Activated CD8-positive, alpha-beta memory T cell treated with anti-CD3 and anti-CD28 coated beads, Interleukin-2, amount 50 U/mL, for 1 hour (primary cell): ENCODE measurements around the gene TAS2R7.
"Not testable (repeated sequence)": the region's sequence is repeated elsewhere in the genome, so short reads cannot be mapped to it uniquely, and the experiment has no call there.

ENCODE experiments used
- DNase-seq: peaks from one replicate; pipeline ENCODE4 v3.0.0-alpha.2; 2020; ENCODE audit errors: extremely low read depth

Gene TAS2R7

GRCh38 chr12:10802587-10802986 lies at the start of gene TAS2R7:
Gene TAS2R7 (minus strand): TSS chr12:10802627. CDS start chr12:10802570, 57 bp downstream.
- no peak for DNase-seq

DNA sequence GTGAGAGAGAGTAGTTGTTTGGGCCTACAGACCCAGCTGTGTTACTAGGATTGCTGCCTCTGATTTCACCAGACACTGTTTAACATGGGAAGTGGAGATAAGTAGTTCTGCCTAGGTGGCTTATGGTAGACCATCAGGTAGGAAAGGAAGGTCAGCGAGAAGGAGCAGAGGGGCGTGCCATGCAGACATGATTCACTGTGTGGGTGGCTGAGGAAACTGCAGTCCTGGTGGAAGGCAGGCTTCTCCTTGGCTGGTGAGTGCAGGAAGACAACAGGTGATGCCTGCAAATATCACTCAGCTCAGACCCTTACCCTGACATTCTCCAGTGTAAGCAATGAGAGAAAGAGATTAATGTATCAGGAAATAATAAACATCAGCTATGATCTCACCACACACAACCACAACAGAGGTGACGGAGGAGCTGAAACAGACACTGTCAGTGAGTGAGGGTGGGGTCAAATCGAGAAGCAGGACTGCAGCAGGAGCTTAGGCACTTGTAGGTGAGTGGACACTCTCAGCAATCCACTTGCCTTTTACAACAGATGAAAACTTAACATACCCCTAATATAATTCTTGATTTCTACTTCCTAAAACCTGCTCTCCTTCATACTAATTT lies 48.9 kb upstream of the TAS2R7 start:
- no peak for DNase-seq

GRCh38 chr12:10849425-10849878 lies 47.0 kb upstream of the TAS2R7 start, which contains the start of gene PRR4:
Gene PRR4 (minus strand): TSS chr12:10849475. CDS start chr12:10849437, 38 bp downstream.
- no peak for DNase-seq

DNA sequence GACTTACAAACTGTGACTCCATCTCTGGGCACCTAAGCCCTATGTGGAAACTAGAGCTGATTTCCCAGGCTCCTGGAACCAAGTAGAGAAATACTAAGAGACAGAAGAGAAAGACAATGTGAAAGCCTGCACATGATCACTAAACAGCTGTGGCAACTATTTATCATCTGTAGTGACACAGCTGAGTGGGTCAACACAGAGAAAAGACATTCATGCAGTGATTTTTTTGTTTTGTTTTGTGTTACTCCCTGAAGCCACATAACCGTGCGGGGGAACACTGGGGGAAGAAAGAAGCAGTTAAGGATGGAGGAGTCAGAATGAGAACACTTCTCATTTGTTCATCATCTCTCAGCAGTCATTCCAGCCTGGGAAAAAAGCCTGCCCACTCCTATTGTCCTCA lies 45.3 kb upstream of the TAS2R7 start:
- no peak for DNase-seq

DNA sequence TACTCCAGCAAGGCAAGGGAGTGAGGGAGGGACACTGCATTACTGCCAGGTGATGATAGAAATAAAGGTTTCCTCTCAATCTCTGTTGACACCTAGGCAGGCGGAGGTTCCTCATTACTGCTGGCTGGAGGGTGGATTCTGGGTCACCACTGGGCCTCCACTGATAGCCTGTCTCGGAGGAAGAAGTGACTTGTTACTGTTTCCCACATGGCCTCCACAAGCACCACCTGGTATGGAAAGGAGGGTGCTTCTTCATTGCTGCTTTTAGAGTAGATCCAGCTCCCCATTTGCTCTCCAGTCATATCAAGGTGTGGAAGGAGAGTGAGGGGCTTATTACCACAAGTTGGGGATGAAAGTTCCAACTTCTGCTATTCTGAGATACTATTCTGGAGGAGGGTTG lies 40.4 kb upstream of the TAS2R7 start:
- DNase-seq: no peak

DNA sequence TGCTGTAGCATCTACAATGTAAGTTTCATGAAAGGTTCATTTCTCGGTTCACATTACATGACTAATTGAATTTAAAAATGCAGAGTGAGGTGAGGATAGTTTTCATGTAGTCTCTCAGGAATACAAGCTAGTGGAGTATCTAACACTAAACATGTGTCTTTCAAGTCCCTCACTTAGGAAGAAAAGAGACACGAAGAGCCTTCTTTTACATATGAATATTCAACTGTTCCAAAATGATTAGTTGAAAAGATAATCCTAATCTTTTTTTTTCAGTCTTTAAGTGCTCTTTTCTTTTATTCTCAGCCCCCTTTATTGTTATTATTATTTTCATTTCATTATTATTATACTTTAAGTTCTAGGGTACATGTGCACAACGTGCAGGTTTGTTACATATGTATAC lies 36.0 kb upstream of the TAS2R7 start:
- DNase-seq: no peak

GRCh38 chr12:10829994-10830393 lies 27.6 kb upstream of the TAS2R7 start:
- no peak for DNase-seq

GRCh38 chr12:10826258-10826657 lies 23.8 kb upstream of the TAS2R7 start, which contains the start of gene TAS2R10:
Gene TAS2R10 (minus strand): TSS chr12:10826358. CDS start chr12:10826269, 89 bp downstream.
- DNase-seq: no peak

- DNase-seq: no peak
These were observed 22.5 kb upstream of the TAS2R7 start for GRCh38 chr12:10824957-10825356.

DNA sequence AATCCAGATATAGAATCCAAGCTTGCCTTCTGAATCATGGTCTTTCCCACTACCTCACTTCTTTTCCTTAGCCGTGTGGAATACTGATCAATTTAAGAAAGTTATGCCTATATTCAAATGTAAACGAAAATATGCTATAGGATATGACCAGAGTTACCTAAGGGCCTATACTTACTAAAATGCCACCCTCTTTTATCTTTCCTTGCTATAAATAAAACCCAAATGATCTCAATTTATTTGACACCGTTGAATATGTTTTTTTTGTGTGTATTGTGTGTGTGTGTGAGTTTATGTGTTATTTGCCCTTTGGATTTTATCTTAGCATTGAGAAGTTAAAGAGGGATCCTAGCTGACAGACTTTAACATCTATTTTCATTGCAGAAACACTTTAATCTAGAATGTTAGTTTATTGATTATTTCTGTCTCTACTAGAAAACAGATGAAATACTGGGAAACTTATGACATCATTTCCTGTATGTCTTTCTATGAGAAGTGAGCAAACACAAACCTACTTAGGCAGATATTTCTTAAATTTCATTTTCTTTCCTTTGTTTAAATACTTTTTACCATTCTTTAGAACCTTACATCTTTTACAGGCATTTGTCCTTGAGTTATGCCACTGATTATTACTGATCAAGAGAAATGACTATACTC lies 9.6 kb upstream of the TAS2R7 start:
- DNase-seq: no peak

DNA sequence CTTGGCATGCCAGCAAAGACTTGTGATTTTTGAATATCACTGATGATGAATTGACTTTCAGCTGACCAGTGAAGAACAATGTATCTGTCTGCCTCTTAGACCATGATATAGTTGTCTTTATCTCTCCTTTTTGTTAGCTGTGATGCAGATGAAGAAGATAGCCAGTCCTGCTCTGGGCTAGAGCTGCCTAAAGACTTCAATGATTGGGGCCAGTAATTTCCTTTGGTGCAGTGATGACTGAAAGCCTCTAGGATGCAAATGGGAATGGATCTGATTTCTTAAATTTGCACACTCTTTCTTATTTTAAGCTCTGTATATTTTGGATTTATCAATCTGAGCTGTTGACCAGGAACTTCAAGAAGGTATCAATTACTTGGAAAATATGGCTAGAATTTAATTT lies 7.6 kb upstream of the TAS2R7 start, which contains the start of gene TAS2R9:
TAS2R9 (minus strand) TSS at position 101 of the 400 bp plus-strand sequence; CDS start at position 8, 93 bp downstream.
- DNase-seq: no peak

DNA sequence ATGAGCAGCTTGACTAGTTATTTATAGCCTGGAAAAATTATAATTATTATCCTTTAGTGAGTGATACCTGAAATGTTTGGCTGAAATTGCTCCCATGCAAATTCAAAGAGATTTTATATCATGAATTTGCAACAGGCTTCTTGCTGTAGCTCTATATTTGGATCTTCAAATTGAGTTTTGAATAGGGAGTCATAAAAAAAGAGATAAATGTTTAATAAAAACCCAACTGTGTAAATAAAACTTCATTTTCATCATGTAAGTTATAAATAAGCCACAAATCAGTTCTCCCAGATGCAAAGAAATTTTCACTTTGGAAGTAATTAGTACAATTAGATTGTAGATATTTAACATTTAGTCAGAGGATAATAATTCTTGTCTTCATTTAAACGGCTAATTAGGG lies 4.8 kb upstream of the TAS2R7 start, which contains the start of gene TAS2R8:
TAS2R8 (minus strand) TSS at position 101 of the 400 bp plus-strand sequence. CDS start 306 bp downstream, outside the sequence.
- DNase-seq: no peak

DNA sequence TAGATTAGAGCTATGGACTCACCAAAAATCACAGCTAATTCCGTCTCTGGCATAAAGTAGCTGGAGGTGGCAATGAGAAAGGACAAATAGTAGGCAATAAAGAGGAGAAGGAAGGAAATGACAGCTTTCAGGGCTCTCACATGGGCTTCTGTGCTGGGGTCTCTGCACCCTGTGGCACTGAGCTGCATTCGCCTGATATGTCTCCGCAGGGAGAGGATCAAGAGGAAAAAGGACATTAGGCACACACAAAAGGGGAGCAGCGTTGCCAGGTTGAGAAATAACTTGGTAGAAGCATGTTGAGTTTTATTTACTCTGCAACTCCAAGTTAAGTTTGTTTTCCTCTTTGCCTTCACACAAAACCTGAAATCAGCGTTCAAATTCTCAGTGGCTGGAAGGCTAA lies 686 bp downstream of the TAS2R7 start:
- DNase-seq: no peak

DNA sequence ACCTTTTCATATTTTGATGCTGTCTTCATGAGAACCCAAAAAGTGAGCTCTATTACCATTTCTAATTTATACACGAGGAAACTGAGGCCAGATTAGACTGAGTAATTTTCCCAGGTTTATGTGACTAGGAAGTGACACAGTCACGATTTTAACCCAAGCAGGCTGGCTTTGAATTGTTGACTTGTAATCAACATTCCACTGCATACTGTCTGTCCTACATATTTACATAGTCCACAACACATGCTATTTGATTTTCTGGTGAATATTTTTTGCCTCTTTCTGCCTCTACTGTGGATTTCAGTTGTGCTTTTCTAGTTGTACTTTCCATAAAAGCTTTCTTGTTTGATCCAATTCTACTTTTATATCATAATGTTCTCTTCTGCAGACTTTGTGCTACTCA lies 8.2 kb downstream of the TAS2R7 start:
- no peak for DNase-seq

DNA sequence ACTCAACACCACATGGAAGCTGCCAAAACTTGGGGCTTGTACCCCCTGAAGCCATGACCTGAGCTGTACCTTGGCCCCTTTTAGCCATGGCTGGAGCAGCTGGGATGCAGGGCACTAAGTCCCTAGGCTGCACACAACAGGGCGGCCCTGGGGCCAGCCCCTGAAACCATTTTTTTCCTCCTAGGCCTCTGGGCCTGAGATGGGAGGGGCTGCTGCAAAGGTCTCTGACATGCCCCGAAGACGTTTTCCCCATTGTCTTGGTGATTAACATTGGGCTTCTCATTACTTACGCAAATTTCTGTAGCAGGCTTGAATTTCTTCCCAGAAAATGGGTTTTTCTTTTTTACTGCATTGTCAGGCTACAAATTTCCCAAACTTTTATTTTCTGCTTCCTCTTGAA lies 10.7 kb downstream of the TAS2R7 start:
- DNase-seq: not testable (repeated sequence)

DNA sequence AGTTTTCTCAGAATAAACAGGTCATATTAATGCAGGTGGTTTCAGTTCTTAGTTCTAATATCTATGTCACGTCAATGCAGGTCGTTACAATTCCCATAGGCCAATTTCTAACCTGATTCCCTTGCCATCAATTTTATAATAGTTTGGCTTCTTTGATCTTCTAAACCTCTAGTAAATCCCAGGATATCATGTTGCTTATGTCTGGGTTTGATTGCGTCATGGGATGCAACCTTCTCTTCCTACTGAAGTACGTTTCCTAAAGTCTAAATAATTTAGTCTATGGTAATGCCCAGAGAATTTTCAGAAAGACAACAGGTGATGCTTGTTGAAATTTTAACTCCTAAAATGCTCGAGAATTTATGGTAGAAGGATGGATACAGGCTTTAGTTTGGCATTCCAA lies 19.2 kb downstream of the TAS2R7 start:
- no peak for DNase-seq

- no peak for DNase-seq
These were observed 23.3 kb downstream of the TAS2R7 start for GRCh38 chr12:10779103-10779502.

GRCh38 chr12:10771132-10771733 lies 31.2 kb downstream of the TAS2R7 start:
- no peak for DNase-seq

GRCh38 chr12:10759657-10760056 lies 42.8 kb downstream of the TAS2R7 start:
- DNase-seq: no peak

- DNase-seq: no peak
These were observed 46.2 kb downstream of the TAS2R7 start for GRCh38 chr12:10756194-10756593.

DNA sequence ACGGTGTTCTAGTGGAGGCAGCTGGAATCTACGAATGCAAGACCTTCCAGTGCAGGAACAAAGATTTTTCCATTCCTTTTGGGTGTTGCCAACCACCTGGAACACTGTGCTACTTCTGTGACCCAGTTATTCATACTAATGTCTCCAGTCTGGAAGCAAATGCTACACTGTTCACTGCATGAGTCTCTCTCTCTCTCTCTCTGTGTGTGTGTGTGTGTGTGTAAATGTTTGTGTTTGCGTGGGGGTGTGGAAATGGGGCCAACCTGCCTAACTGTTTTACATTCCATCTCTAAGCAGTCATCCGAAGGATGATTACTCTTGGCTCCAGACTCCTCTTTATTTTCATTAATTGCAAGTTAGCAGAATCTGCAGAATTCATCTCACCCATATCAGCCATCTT lies 49.4 kb downstream of the TAS2R7 start:
- no peak for DNase-seq
